PC-3 (cell line): Measurements from ENCODE around the gene PAX5. TPM values are rescaled to one million over a fixed set of nuclear protein-coding genes. Genes with fewer than 3 reads are reported as not detected.

Experiments used
- ATAC-seq: fragments of 200-7000 bp; cut with Tn5 transposase; 2 replicates; pipeline ENCODE4 v1.9.1; 2020; ENCODE audit warnings: mild to moderate bottlenecking, moderate library complexity
- BruUV-seq: library from RNA; stranded (reverse); fragments of 400-500 nt; replicated peaks from 2 replicates; lab custom pipeline; 2021; lab: Mats Ljungman, UMichigan
- CTCF ChIA-PET: fragments of 300-600 bp; sonication (Branson Sonifier 250); formaldehyde crosslinking; loops from one replicate; lab custom pipeline; 2022; ENCODE audit warnings: antibody characterized with exemption; lab: Charles Lee
- POLR2A ChIA-PET: fragments of 300-600 bp; sonication (Branson Sonifier 250); formaldehyde crosslinking; loops from one replicate; lab custom pipeline; 2022; ENCODE audit warnings: antibody characterized with exemption; ENCODE audit not compliant: unreplicated experiment; lab: Charles Lee
- DNase-seq: peaks from one replicate; pipeline ENCODE4 v3.0.0-alpha.2; 2015
- H2AFZ ChIP-seq: fragments of 300-600 bp; sonication (generic); 2 replicates; pipeline ENCODE4 v1.6.0; 2016; ENCODE audit warnings: antibody characterized with exemption, low read length
- H3F3A ChIP-seq: fragments of 300-600 bp; sonication (generic); one replicate; pipeline ENCODE4 v1.6.0; 2017; ENCODE audit warnings: antibody characterized with exemption, low read length, control low read depth, mild to moderate bottlenecking; ENCODE audit not compliant: unreplicated experiment
- H3K27ac ChIP-seq: fragments of 300-600 bp; sonication (generic); 2 replicates; pipeline ENCODE4 v1.5.1; 2016; ENCODE audit warnings: mild to moderate bottlenecking, low read length
- H3K27me3 ChIP-seq: fragments of 300-600 bp; sonication (generic); 2 replicates; pipeline ENCODE4 v1.6.1; 2016; ENCODE audit warnings: low read length, mixed read lengths
- H3K36me3 ChIP-seq: fragments of 300-600 bp; sonication (generic); 2 replicates; pipeline ENCODE4 v1.6.1; 2016; ENCODE audit warnings: low read depth, mixed run types, low read length, mixed read lengths
- H3K4me1 ChIP-seq: fragments of 300-600 bp; sonication (generic); 2 replicates; pipeline ENCODE4 v1.5.1; 2016; ENCODE audit warnings: low read length; ENCODE audit not compliant: insufficient read depth
- H3K4me2 ChIP-seq: fragments of 300-600 bp; sonication (generic); 2 replicates; pipeline ENCODE4 v1.6.0; 2016; ENCODE audit warnings: low read length
- H3K4me3 ChIP-seq: fragments of 300-600 bp; sonication (generic); 2 replicates; pipeline ENCODE4 v1.5.1; 2016; ENCODE audit warnings: mild to moderate bottlenecking, low read length, mixed read lengths
- H3K79me2 ChIP-seq: fragments of 300-600 bp; sonication (generic); 2 replicates; pipeline ENCODE4 v1.6.1; 2017; ENCODE audit warnings: low read length, mixed read lengths
- H3K9ac ChIP-seq: fragments of 300-600 bp; sonication (generic); 2 replicates; pipeline ENCODE4 v1.6.0; 2016; ENCODE audit warnings: mild to moderate bottlenecking, low read length
- H3K9me2 ChIP-seq: fragments of 300-600 bp; sonication (generic); replicated peaks from 2 replicates; pipeline ENCODE4 v1.6.1; 2016; ENCODE audit warnings: mixed run types, low read length, mixed read lengths
- H3K9me3 ChIP-seq: fragments of 300-600 bp; sonication (generic); 2 replicates; pipeline ENCODE4 v1.6.1; 2016; ENCODE audit warnings: low read length, mixed read lengths
- H4K20me1 ChIP-seq: fragments of 300-600 bp; sonication (generic); 2 replicates; pipeline ENCODE4 v1.6.1; 2016; ENCODE audit warnings: low read length, mixed read lengths
- EZH2 ChIP-seq: fragments of 300-600 bp; sonication (generic); IDR thresholded peaks from one replicate; pipeline ENCODE4 v1.6.1; 2017; ENCODE audit warnings: antibody characterized with exemption, mild to moderate bottlenecking, low read length; ENCODE audit not compliant: unreplicated experiment
- EZH2phosphoT487 ChIP-seq: fragments of 300-600 bp; sonication (generic); IDR thresholded peaks from 2 replicates; pipeline ENCODE4 v1.6.1; 2018; ENCODE audit warnings: mild to moderate bottlenecking, antibody characterized with exemption, low read length, borderline replicate concordance
- intact Hi-C: fragments of 100-400 bp; cut with micrococcal nuclease; formaldehyde crosslinking; loops from 2 replicates; pipeline ENCODE4 v1.9.0; 2023
- total RNA-seq: library from RNA; depleted of rRNA; stranded (reverse); fragments of >200 nt; gene quantifications from 2 replicates; pipeline ENCODE4 v1.2.3, GENCODE V29; 2014
- TF ChIP-seq, protein P1 (sequence below): fragments of 300-600 bp; sonication (generic); conservative IDR thresholded peaks from 2 replicates; pipeline ENCODE4 v1.5.1; 2017; ENCODE audit warnings: antibody characterized with exemption, low read depth, mild to moderate bottlenecking, low read length

Gene PAX5
- total RNA-seq, 1 experiment from 2014 or later, result not detected

DNA sequence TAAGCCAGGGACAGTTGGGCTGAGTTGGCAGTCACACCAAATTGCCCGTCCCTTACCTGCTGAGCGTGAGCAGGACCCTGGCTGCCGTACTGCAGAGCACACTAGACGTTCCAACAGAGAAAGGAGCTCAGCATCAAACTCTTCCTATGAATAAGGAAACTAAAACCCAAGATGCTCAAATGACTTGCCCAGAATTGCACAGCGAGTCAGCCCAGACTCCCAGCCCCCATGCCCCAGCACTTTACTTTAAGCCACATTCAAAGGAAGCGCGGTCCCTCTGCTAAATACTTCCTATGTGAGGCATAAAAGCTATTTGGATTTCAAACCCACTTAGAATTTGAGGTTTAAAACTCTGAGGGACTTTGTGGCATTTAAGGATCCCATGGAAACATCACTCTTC is 23.9 kb downstream of the PAX5 start:
- Histone ChIP-seq H2AFZ (no peak overlapping the region), H4K20me1 (no peaks in the 10 kb centered on the region), H3K27ac (no peak overlapping the region), H3K36me3 (no peaks in the 10 kb centered on the region), H3K9ac (no peak overlapping the region), H3K9me2 (no peaks in the 10 kb centered on the region), H3K9me3 (no peaks in the 10 kb centered on the region), H3K27me3 (peaks cover 66% of the 10 kb centered on the region), H3K79me2 (no peaks in the 10 kb centered on the region), H3K4me2 (no peak overlapping the region), H3F3A (no peaks in the 10 kb centered on the region), H3K4me3 (no peak overlapping the region), H3K4me1 (no peaks in the 10 kb centered on the region)
- ATAC-seq, result no peak
- no TSS peak for BruUV-seq
- ChIA-PET CTCF (interaction anchor here (0.9 kb wide), 1 partner anchor 14 kb away, joined by 3 read pairs; no protein-coding TSS in a partner anchor), POLR2A (no interaction called here)
- DNase-seq, result no peak
- no peak for TF ChIP-seq EZH2
- TF ChIP-seq, protein P1, sequence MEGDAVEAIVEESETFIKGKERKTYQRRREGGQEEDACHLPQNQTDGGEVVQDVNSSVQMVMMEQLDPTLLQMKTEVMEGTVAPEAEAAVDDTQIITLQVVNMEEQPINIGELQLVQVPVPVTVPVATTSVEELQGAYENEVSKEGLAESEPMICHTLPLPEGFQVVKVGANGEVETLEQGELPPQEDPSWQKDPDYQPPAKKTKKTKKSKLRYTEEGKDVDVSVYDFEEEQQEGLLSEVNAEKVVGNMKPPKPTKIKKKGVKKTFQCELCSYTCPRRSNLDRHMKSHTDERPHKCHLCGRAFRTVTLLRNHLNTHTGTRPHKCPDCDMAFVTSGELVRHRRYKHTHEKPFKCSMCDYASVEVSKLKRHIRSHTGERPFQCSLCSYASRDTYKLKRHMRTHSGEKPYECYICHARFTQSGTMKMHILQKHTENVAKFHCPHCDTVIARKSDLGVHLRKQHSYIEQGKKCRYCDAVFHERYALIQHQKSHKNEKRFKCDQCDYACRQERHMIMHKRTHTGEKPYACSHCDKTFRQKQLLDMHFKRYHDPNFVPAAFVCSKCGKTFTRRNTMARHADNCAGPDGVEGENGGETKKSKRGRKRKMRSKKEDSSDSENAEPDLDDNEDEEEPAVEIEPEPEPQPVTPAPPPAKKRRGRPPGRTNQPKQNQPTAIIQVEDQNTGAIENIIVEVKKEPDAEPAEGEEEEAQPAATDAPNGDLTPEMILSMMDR, result no peak
- TF ChIP-seq EZH2phosphoT487, result no peak
- intact Hi-C loops, result no loop called here

DNA sequence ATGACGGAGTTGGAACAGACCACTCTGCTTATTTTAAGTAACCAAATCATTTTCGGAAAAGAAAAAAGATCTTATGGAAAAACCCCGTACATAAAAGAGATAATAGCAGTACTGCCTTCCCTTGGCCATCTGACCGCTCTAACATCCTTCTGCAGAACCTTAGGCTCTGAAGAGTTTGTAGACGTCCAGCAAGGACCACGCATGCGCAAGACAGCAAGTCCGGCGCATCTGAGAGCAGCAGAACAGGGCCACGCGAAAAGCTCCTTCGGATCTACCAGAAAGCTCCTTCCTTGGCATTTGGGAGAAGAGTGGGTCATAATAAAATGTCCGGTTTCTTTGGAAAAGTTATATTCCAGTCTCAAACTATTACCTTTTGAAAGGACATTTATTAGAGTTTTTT is 26.8 kb downstream of the PAX5 start:
- Histone ChIP-seq H3K9me2 (no peaks in the 10 kb centered on the region), H3K4me2 (no peak overlapping the region), H3K4me3 (no peak overlapping the region), H3K9ac (no peak overlapping the region), H3K36me3 (no peaks in the 10 kb centered on the region), H3K27me3 (peaks cover 51% of the 10 kb centered on the region), H2AFZ (no peak overlapping the region), H4K20me1 (no peaks in the 10 kb centered on the region), H3F3A (no peaks in the 10 kb centered on the region), H3K79me2 (no peaks in the 10 kb centered on the region), H3K4me1 (no peaks in the 10 kb centered on the region), H3K9me3 (no peaks in the 10 kb centered on the region), H3K27ac (no peak overlapping the region)
- TF ChIP-seq, protein P1, result no peak
- TF ChIP-seq EZH2phosphoT487 (no peak), EZH2 (no peak)
- ATAC-seq, result no peak
- no TSS peak for BruUV-seq
- ChIA-PET POLR2A (no interaction called here), CTCF (no interaction called here)
- intact Hi-C loops, result no loop called here
- no peak for DNase-seq

DNA sequence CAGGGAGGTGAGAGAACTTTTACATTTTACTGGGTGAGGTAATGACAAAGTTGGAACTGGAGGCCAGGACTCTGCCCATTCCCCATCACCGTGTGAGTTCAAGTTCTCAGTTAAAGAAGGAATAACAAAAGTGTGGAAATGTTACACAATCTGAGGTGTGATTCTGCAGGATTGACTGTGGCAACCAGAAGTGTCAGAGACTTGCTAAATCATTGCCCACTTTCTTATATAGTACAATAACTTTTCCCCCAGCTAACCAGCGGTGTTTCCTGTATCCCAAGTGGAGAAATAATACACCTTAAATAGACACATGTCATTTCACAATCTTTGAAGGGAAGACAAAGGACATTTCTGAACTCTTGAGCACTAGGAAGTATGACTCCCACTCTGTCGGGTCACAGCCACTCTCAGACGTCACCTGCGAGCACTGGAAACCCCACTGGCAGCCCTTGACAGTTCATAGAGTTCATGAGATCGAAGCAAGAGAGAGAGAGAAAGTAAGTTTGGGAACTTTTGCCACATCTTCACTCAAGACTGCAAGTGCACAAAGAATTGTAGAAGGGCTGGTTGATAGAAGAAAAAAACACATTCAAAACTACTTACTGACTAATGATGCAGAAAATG is 28.4 kb downstream of the PAX5 start:
- Histone ChIP-seq H3K4me3 (no peak overlapping the region), H3K27me3 (peaks cover 45% of the 10 kb centered on the region), H3K36me3 (no peaks in the 10 kb centered on the region), H3K9ac (no peak overlapping the region), H3K4me2 (no peak overlapping the region), H3K27ac (no peak overlapping the region), H3K79me2 (no peaks in the 10 kb centered on the region), H2AFZ (no peak overlapping the region), H3K4me1 (no peaks in the 10 kb centered on the region), H3K9me2 (no peaks in the 10 kb centered on the region), H3F3A (no peaks in the 10 kb centered on the region), H3K9me3 (no peaks in the 10 kb centered on the region), H4K20me1 (no peaks in the 10 kb centered on the region)
- intact Hi-C loops, result no loop called here
- POLR2A ChIA-PET, result no interaction called here
- no peak for ATAC-seq
- no TSS peak for BruUV-seq
- no peak for DNase-seq
- TF ChIP-seq EZH2phosphoT487 (no peak), EZH2 (no peak)
- TF ChIP-seq, protein P1, result no peak
- CTCF ChIA-PET, result no interaction called here
